OCI-LY7 (cell line): Measurements from ENCODE around the gene DCX. TPM values are rescaled to one million over a fixed set of nuclear protein-coding genes. Genes with fewer than 3 reads are reported as not detected.

Experiments used
- BruUV-seq: library from RNA; stranded (reverse); fragments of 400-500 nt; replicated peaks from 2 replicates; lab custom pipeline; 2021; lab: Mats Ljungman, UMichigan
- CTCF ChIA-PET: fragments of 300-600 bp; sonication (Branson Sonifier 250); formaldehyde crosslinking; loops from one replicate; lab custom pipeline; 2022; ENCODE audit warnings: antibody characterized with exemption; ENCODE audit not compliant: unreplicated experiment; lab: Charles Lee
- POLR2A ChIA-PET: fragments of 300-600 bp; sonication (Branson Sonifier 250); formaldehyde crosslinking; loops from one replicate; lab custom pipeline; 2022; ENCODE audit warnings: antibody characterized with exemption; lab: Charles Lee
- DNase-seq: peaks from one replicate; pipeline ENCODE4 v3.0.0-alpha.2; 2015; ENCODE audit warnings: low spot score
- H2AFZ ChIP-seq: fragments of 200-600 bp; sonication (generic), shearing (Covaris generic); 2 replicates; pipeline ENCODE4 v1.6.1; 2014; ENCODE audit warnings: mild to moderate bottlenecking, antibody characterized with exemption, low read length, moderate library complexity
- H3K27ac ChIP-seq: fragments of 200-600 bp; sonication (generic); 2 replicates; pipeline ENCODE4 v1.5.1; 2014; ENCODE audit warnings: mixed run types, low read depth, mild to moderate bottlenecking, moderate library complexity, low read length, inconsistent platforms; ENCODE audit not compliant: poor library complexity, severe bottlenecking
- H3K36me3 ChIP-seq: fragments of 200-600 bp; sonication (generic); 2 replicates; pipeline ENCODE4 v1.6.1; 2014; ENCODE audit warnings: mild to moderate bottlenecking, antibody characterized with exemption, low read length, moderate library complexity, mixed read lengths; ENCODE audit not compliant: insufficient read depth
- H3K4me1 ChIP-seq: fragments of 200-600 bp; sonication (generic); 2 replicates; pipeline ENCODE4 v1.5.1; 2014; ENCODE audit warnings: mild to moderate bottlenecking, low read length; ENCODE audit not compliant: insufficient read depth, poor library complexity, severe bottlenecking
- H3K4me2 ChIP-seq: fragments of 200-600 bp; sonication (generic); 2 replicates; pipeline ENCODE4 v1.6.1; 2014; ENCODE audit warnings: mild to moderate bottlenecking, low read length
- H3K4me3 ChIP-seq: fragments of 200-600 bp; sonication (generic); 2 replicates; pipeline ENCODE4 v1.5.1; 2014; ENCODE audit warnings: mild to moderate bottlenecking, low read depth, low read length; ENCODE audit not compliant: poor library complexity, severe bottlenecking
- H3K79me2 ChIP-seq: fragments of 200-600 bp; sonication (generic); 2 replicates; pipeline ENCODE4 v1.6.1; 2016; ENCODE audit warnings: low read depth, mild to moderate bottlenecking, low read length, moderate library complexity, mixed read lengths; ENCODE audit not compliant: insufficient read depth
- H3K9me2 ChIP-seq: fragments of 200-600 bp; sonication (generic); 2 replicates; pipeline ENCODE4 v1.6.1; 2016; ENCODE audit warnings: mild to moderate bottlenecking, low read length, mixed read lengths; ENCODE audit not compliant: insufficient read depth
- H3K9me3 ChIP-seq: fragments of 200-600 bp; sonication (generic); 2 replicates; pipeline ENCODE4 v1.6.1; 2014; ENCODE audit warnings: mild to moderate bottlenecking, mixed run types, low read length, mixed read lengths
- H4K20me1 ChIP-seq: fragments of 200-600 bp; sonication (generic); 2 replicates; pipeline ENCODE4 v1.6.1; 2014; ENCODE audit warnings: mild to moderate bottlenecking, antibody characterized with exemption, low read length, moderate library complexity, mixed read lengths; ENCODE audit not compliant: insufficient read depth
- EZH2phosphoT487 ChIP-seq: fragments of 200-600 bp; sonication (generic); IDR thresholded peaks from 2 replicates; pipeline ENCODE4 v1.6.1; 2018; ENCODE audit warnings: low read depth, borderline replicate concordance, mild to moderate bottlenecking, mixed run types, antibody characterized with exemption, low read length, moderate library complexity, mixed read lengths
- intact Hi-C: fragments of 100-400 bp; cut with micrococcal nuclease; formaldehyde crosslinking; loops from one replicate; pipeline ENCODE4 v1.10.0; 2022; ENCODE audit not compliant: unreplicated experiment
- total RNA-seq, 2 experiments: library from RNA; depleted of rRNA in 1 of 2; stranded (reverse); fragments of >200 nt in 1 of 2; shearing (Covaris generic) in 1 of 2; gene quantifications; 2 replicates each; pipeline ENCODE4 v1.2.3, GENCODE V29; 2014 to 2022
- TF ChIP-seq, protein P1 (sequence below): fragments of 200-600 bp; sonication (generic); conservative IDR thresholded peaks from 2 replicates; pipeline ENCODE4 v1.5.1; 2014; ENCODE audit warnings: mild to moderate bottlenecking, antibody characterized with exemption, low read length, moderate library complexity, mixed read lengths

Gene DCX
- total RNA-seq, 2 experiments from 2014 or later, result not detected

DNA sequence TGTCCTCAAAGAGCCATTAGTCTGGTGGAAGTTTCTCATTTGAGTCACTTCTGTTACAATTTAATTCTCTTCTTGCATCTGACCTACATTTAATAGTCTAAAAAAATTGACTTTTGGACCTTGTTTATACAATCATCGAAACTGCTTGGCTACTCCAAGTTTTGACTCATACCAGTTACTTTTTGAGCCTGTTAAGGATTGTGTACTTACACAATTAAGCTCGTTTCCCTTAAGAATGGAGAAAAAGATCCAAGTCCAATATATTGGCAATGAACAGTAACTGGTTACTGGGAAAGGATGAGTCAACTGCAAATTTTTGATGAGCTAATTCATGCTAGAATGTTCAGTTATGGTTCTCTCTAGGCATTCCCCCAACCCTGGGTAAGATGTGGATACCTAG lies 58.2 kb downstream of the DCX start:
- no peak overlapping the region for H2AFZ ChIP-seq
- TF ChIP-seq EZH2phosphoT487, result no peak
- TF ChIP-seq, protein P1, sequence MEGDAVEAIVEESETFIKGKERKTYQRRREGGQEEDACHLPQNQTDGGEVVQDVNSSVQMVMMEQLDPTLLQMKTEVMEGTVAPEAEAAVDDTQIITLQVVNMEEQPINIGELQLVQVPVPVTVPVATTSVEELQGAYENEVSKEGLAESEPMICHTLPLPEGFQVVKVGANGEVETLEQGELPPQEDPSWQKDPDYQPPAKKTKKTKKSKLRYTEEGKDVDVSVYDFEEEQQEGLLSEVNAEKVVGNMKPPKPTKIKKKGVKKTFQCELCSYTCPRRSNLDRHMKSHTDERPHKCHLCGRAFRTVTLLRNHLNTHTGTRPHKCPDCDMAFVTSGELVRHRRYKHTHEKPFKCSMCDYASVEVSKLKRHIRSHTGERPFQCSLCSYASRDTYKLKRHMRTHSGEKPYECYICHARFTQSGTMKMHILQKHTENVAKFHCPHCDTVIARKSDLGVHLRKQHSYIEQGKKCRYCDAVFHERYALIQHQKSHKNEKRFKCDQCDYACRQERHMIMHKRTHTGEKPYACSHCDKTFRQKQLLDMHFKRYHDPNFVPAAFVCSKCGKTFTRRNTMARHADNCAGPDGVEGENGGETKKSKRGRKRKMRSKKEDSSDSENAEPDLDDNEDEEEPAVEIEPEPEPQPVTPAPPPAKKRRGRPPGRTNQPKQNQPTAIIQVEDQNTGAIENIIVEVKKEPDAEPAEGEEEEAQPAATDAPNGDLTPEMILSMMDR, result no peak
- no peaks in the 10 kb centered on the region for H3K9me2 ChIP-seq
- POLR2A ChIA-PET, result no interaction called here
- CTCF ChIA-PET, result no interaction called here
- no peaks in the 10 kb centered on the region for H4K20me1 ChIP-seq
- no peak overlapping the region for H3K27ac ChIP-seq
- no TSS peak for BruUV-seq
- no peak overlapping the region for H3K4me3 ChIP-seq
- H3K9me3 ChIP-seq, result no peaks in the 10 kb centered on the region
- intact Hi-C loops, result no loop called here
- no peak overlapping the region for H3K4me2 ChIP-seq
- no peaks in the 10 kb centered on the region for H3K36me3 ChIP-seq
- H3K79me2 ChIP-seq, result no peaks in the 10 kb centered on the region
- DNase-seq, result no peak
- H3K4me1 ChIP-seq, result no peaks in the 10 kb centered on the region

- H3K4me3 ChIP-seq, result no peak overlapping the region
- ChIA-PET POLR2A (no interaction called here), CTCF (no interaction called here)
- H3K79me2 ChIP-seq, result no peaks in the 10 kb centered on the region
- H3K9me2 ChIP-seq, result no peaks in the 10 kb centered on the region
- no peak overlapping the region for H3K4me2 ChIP-seq
- no peaks in the 10 kb centered on the region for H4K20me1 ChIP-seq
- no peak overlapping the region for H2AFZ ChIP-seq
- no TSS peak for BruUV-seq
- H3K27ac ChIP-seq, result no peak overlapping the region
- intact Hi-C loops, result no loop called here
- H3K36me3 ChIP-seq, result no peaks in the 10 kb centered on the region
- no peaks in the 10 kb centered on the region for H3K4me1 ChIP-seq
- TF ChIP-seq EZH2phosphoT487, result no peak
- TF ChIP-seq, protein P1, result no peak
- no peaks in the 10 kb centered on the region for H3K9me3 ChIP-seq
- no peak for DNase-seq
Measured at GRCh38 chrX:111352424-111352823, 59.6 kb downstream of the DCX start.

DNA sequence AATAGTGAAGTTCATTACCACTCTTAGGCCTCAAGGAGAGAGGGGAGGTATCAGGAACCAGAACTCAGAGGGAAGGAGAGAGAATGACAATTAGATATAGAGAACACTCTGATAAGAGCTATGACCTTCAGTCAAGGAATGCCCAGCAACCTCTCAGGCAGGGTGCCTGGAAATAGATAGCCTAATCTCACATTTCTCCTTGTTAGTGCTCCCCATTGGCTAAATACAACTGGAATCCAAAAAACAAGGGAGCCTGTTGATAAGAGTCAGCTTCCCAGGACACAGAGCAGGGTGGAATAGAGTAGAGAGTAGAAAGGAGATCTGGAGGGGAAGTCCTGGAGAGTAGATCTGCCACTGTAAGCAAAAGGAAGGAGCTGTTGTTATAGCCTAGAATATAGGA lies 62.1 kb downstream of the DCX start:
- Histone ChIP-seq H3K27ac (no peak overlapping the region), H3K36me3 (no peaks in the 10 kb centered on the region), H4K20me1 (no peaks in the 10 kb centered on the region), H3K4me1 (no peaks in the 10 kb centered on the region), H2AFZ (no peak overlapping the region), H3K79me2 (no peaks in the 10 kb centered on the region), H3K9me3 (no peaks in the 10 kb centered on the region), H3K9me2 (no peaks in the 10 kb centered on the region), H3K4me2 (no peak overlapping the region), H3K4me3 (no peak overlapping the region)
- intact Hi-C loops, result no loop called here
- no TSS peak for BruUV-seq
- DNase-seq, result no peak
- POLR2A ChIA-PET, result no interaction called here
- CTCF ChIA-PET, result no interaction called here
- TF ChIP-seq, protein P1, result no peak
- no peak for TF ChIP-seq EZH2phosphoT487
